HepG2 (cell line): ENCODE results near the gene CSF1R. TPM values are rescaled to one million over a fixed set of nuclear protein-coding genes. Genes with fewer than 3 reads are reported as not detected.

ENCODE experiments used
- CTCF ChIP-seq: sonication (generic); formaldehyde crosslinking; IDR thresholded peaks from 2 replicates; pipeline ENCODE4 v1.5.0; 2020; ENCODE audit warnings: mild to moderate bottlenecking, missing genetic modification reagents, moderate library complexity
- ELF3 ChIP-seq: IDR thresholded peaks from 2 replicates; pipeline ENCODE4 v1.6.1; 2016; ENCODE audit warnings: missing genetic modification reagents, missing compliant biosample characterization
- GABPB1 ChIP-seq: IDR thresholded peaks from 2 replicates; pipeline ENCODE4 v1.6.1; 2016; ENCODE audit warnings: mild to moderate bottlenecking, missing genetic modification reagents, moderate library complexity, missing compliant biosample characterization
- HNF4G ChIP-seq, 2 experiments: sonication (generic) in 1 of 2; formaldehyde crosslinking in 1 of 2; IDR thresholded peaks; 2 replicates each; pipeline versions ENCODE4 v1.4.0 to v1.6.1; 2011 to 2020; ENCODE audit warnings: borderline replicate concordance in 2 of 2, low read depth in 2 of 2, mild to moderate bottlenecking in 2 of 2, low read length in 1 of 2, missing genetic modification reagents in 1 of 2, moderate library complexity in 1 of 2
- LCORL ChIP-seq, 2 experiments: fragments of 450-650 bp in 1 of 2; sonication (generic) in 1 of 2; formaldehyde crosslinking in 1 of 2; IDR thresholded peaks; 2 replicates each; pipeline versions ENCODE4 v1.5.0 to v1.6.1; 2017 to 2020; ENCODE audit warnings: antibody characterized with exemption in 1 of 2, missing genetic modification reagents in 1 of 2
- NR2C2 ChIP-seq: sonication (generic); formaldehyde crosslinking; IDR thresholded peaks from 2 replicates; pipeline ENCODE4 v1.4.0; 2020; ENCODE audit warnings: missing genetic modification reagents, mild to moderate bottlenecking, moderate library complexity, borderline replicate concordance
- NR2F6 ChIP-seq, 2 experiments: IDR thresholded peaks; 2 replicates each; pipeline ENCODE4 v1.6.1; 2016; ENCODE audit warnings: antibody characterized with exemption in 1 of 2, mild to moderate bottlenecking in 1 of 2
- PITX1 ChIP-seq: sonication (generic); formaldehyde crosslinking; IDR thresholded peaks from 2 replicates; pipeline ENCODE4 v1.5.1; 2020; ENCODE audit warnings: mild to moderate bottlenecking, missing genetic modification reagents
- PPARG ChIP-seq: conservative IDR thresholded peaks from 2 replicates; pipeline ENCODE4 v1.6.1; 2016; ENCODE audit warnings: missing biosample characterization, missing genetic modification reagents
- RAD21 ChIP-seq: fragments of 450-650 bp; formaldehyde crosslinking; IDR thresholded peaks from 2 replicates; pipeline ENCODE4 v1.5.0; 2020; ENCODE audit warnings: mild to moderate bottlenecking
- RXRA ChIP-seq: sonication (generic); formaldehyde crosslinking; IDR thresholded peaks from 2 replicates; pipeline ENCODE4 v1.5.1; 2020; ENCODE audit warnings: missing genetic modification reagents
- SALL1 ChIP-seq: sonication (generic); formaldehyde crosslinking; IDR thresholded peaks from 2 replicates; pipeline ENCODE4 v1.8.0; 2022; ENCODE audit warnings: mild to moderate bottlenecking, missing genetic modification reagents
- SMC3 ChIP-seq: IDR thresholded peaks from 2 replicates; pipeline ENCODE4 v1.6.1; 2011; ENCODE audit warnings: low read length, improper control_type of control experiment
- ZNF687 ChIP-seq: sonication (generic); formaldehyde crosslinking; IDR thresholded peaks from 2 replicates; pipeline ENCODE4 v1.5.1; 2020; ENCODE audit warnings: mild to moderate bottlenecking, missing genetic modification reagents, moderate library complexity
- polyA plus RNA-seq, 8 experiments: library from polyadenylated mRNA; depleted of rRNA in 3 of 8; stranded (reverse) in 7 of 8; unstranded in 1 of 8; fragments of >200 nt; fragmentation: Illumina TruSeq in 4 of 8; extraction: Trizol in 4 of 8; gene quantifications; 2 replicates each; pipeline versions ENCODE4 v1.2.1 to v1.2.3, GENCODE V29; 2011 to 2016; ENCODE audit warnings: low read depth in 4 of 8, missing spikeins in 1 of 8, mixed read lengths in 1 of 8; ENCODE audit not compliant: insufficient read depth in 1 of 8
- total RNA-seq, 5 experiments: library from RNA; depleted of rRNA; stranded (reverse); fragments of >200 nt; fragmentation: Illumina TruSeq; extraction: Trizol; gene quantifications; 2 replicates each; pipeline ENCODE4 v1.2.3, GENCODE V29; 2016; ENCODE audit warnings: low read depth in 1 of 5
- TF ChIP-seq, protein P1 (sequence below): sonication (generic); formaldehyde crosslinking; IDR thresholded peaks from 2 replicates; pipeline ENCODE4 v1.4.0; 2020; ENCODE audit warnings: missing genetic modification reagents
- TF ChIP-seq, protein P2 (sequence below): sonication (generic); formaldehyde crosslinking; IDR thresholded peaks from 2 replicates; pipeline ENCODE4 v1.4.0; 2020; ENCODE audit warnings: mild to moderate bottlenecking, missing genetic modification reagents
- TF ChIP-seq, protein P3 (sequence below): sonication (generic); formaldehyde crosslinking; conservative IDR thresholded peaks from 2 replicates; pipeline ENCODE4 v1.8.0; 2022; ENCODE audit warnings: low read depth, missing genetic modification reagents

The CSF1R gene
- total and polyA plus RNA-seq, 2 of the 13 experiments (the other 11 are each of a cell fraction or from before 2014, with no cell fraction given), result 0.01 TPM; not detected in 1

DNA sequence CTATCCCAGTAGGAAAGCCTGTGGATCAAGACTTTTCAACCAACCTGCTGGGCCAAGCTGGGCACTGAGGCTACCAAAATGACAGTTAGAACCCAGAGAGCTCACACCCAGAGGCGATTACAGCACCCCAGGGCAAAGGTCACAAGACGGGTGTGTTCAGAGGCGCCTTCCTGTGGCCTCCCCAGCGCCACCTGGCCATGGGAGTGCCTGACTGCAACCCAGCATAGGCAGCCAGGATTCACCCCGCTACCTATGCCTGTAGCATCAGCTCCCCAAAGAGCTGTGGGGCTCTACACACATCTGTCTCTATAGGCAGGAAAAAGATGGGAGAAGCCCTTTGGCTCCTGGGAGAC is 35.8 kb upstream of the CSF1R start (continued):
- peak; percentile 75 for TF ChIP-seq NR2C2
- TF ChIP-seq, protein P1, sequence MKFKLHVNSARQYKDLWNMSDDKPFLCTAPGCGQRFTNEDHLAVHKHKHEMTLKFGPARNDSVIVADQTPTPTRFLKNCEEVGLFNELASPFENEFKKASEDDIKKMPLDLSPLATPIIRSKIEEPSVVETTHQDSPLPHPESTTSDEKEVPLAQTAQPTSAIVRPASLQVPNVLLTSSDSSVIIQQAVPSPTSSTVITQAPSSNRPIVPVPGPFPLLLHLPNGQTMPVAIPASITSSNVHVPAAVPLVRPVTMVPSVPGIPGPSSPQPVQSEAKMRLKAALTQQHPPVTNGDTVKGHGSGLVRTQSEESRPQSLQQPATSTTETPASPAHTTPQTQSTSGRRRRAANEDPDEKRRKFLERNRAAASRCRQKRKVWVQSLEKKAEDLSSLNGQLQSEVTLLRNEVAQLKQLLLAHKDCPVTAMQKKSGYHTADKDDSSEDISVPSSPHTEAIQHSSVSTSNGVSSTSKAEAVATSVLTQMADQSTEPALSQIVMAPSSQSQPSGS, result 0 out of 2 replicates have a peak, but pooled peaks have one; percentile 41
- peak; percentile 86 for TF ChIP-seq CTCF (CRISPR knock-in tag)
- TF ChIP-seq SALL1 (CRISPR knock-in tag), result peak; percentile 43; the same call in 1 of the 2 replicates
- peak; percentile 50 for TF ChIP-seq ZNF687 (CRISPR knock-in tag)
- TF ChIP-seq, protein P2, sequence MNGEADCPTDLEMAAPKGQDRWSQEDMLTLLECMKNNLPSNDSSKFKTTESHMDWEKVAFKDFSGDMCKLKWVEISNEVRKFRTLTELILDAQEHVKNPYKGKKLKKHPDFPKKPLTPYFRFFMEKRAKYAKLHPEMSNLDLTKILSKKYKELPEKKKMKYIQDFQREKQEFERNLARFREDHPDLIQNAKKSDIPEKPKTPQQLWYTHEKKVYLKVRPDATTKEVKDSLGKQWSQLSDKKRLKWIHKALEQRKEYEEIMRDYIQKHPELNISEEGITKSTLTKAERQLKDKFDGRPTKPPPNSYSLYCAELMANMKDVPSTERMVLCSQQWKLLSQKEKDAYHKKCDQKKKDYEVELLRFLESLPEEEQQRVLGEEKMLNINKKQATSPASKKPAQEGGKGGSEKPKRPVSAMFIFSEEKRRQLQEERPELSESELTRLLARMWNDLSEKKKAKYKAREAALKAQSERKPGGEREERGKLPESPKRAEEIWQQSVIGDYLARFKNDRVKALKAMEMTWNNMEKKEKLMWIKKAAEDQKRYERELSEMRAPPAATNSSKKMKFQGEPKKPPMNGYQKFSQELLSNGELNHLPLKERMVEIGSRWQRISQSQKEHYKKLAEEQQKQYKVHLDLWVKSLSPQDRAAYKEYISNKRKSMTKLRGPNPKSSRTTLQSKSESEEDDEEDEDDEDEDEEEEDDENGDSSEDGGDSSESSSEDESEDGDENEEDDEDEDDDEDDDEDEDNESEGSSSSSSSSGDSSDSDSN, result 0 out of 2 replicates have a peak, but pooled peaks have one; percentile 19
- TF ChIP-seq NR2F6 (IDR thresholded peaks at IDR 0.05), result peak; percentile 82
- TF ChIP-seq NR2F6 (CRISPR knock-in tag; IDR thresholded peaks at IDR 0.05), result peak; percentile 91
- TF ChIP-seq ELF3 (CRISPR knock-in tag), result 0 out of 2 replicates have a peak, but pooled peaks have one; percentile 16
- peak; percentile 59 for TF ChIP-seq RAD21 (CRISPR knock-in tag)
- peak; percentile 47; the same call in 1 of the 2 replicates for TF ChIP-seq GABPB1
- TF ChIP-seq RXRA (CRISPR knock-in tag), result 0 out of 2 replicates have a peak, but pooled peaks have one; percentile 22
- TF ChIP-seq SMC3, result peak; percentile 29; the same call in 1 of the 2 replicates
- peak; percentile 66; the same call in 1 of the 2 replicates for TF ChIP-seq PPARG (CRISPR knock-in tag)
- 0 out of 2 replicates have a peak, but pooled peaks have one; percentile 30 for TF ChIP-seq PITX1 (CRISPR knock-in tag)
- peak; percentile 95 for TF ChIP-seq HNF4G (IDR thresholded peaks at IDR 0.05; ENCODE audit: borderline replicate concordance, low read depth, low read length)
- peak; percentile 85 for TF ChIP-seq HNF4G (CRISPR knock-in tag; IDR thresholded peaks at IDR 0.05; ENCODE audit: borderline replicate concordance, low read depth)
- TF ChIP-seq, protein P3, sequence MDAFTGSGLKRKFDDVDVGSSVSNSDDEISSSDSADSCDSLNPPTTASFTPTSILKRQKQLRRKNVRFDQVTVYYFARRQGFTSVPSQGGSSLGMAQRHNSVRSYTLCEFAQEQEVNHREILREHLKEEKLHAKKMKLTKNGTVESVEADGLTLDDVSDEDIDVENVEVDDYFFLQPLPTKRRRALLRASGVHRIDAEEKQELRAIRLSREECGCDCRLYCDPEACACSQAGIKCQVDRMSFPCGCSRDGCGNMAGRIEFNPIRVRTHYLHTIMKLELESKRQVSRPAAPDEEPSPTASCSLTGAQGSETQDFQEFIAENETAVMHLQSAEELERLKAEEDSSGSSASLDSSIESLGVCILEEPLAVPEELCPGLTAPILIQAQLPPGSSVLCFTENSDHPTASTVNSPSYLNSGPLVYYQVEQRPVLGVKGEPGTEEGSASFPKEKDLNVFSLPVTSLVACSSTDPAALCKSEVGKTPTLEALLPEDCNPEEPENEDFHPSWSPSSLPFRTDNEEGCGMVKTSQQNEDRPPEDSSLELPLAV, result no peak
- no peak for TF ChIP-seq LCORL (IDR thresholded peaks at IDR 0.05)
- TF ChIP-seq LCORL (CRISPR knock-in tag; IDR thresholded peaks at IDR 0.05), result 0 out of 2 replicates have a peak, but pooled peaks have one; percentile 45
